K562 (cell line): ENCODE results near the gene AUNIP. TPM values are rescaled to one million over a fixed set of nuclear protein-coding genes. Genes with fewer than 3 reads are reported as not detected.

Source experiments
- BHLHE40 ChIP-seq: IDR thresholded peaks from 2 replicates; pipeline ENCODE4 v1.6.1; 2011; ENCODE audit warnings: low read length, improper control_type of control experiment
- CREBBP ChIP-seq: IDR thresholded peaks from one replicate; pipeline ENCODE4 v1.6.1; 2012; ENCODE audit warnings: low read depth, mild to moderate bottlenecking, control low read depth, inconsistent platforms, low read length
- EHMT2 ChIP-seq: fragments of 450-650 bp; IDR thresholded peaks from 2 replicates; pipeline ENCODE4 v1.6.1; 2018; ENCODE audit warnings: antibody characterized with exemption
- EP300 ChIP-seq: IDR thresholded peaks from 2 replicates; pipeline ENCODE4 v1.6.1; 2012; ENCODE audit warnings: low read length, improper control_type of control experiment
- GATA2 ChIP-seq: sonication (generic); formaldehyde crosslinking; IDR thresholded peaks from 2 replicates; pipeline ENCODE4 v1.4.0; 2020; ENCODE audit warnings: mild to moderate bottlenecking, missing genetic modification reagents
- HNRNPLL ChIP-seq: fragments of 200-400 bp; formaldehyde crosslinking; IDR thresholded peaks from 2 replicates; pipeline ENCODE4 v1.6.1; 2017; ENCODE audit warnings: low read length, low read depth, mild to moderate bottlenecking; ENCODE audit not compliant: poor library complexity, severe bottlenecking
- NEUROD1 ChIP-seq: fragments of 150-350 bp; IDR thresholded peaks from 2 replicates; pipeline ENCODE4 v1.6.1; 2014; ENCODE audit warnings: borderline replicate concordance, low read length, low read depth; ENCODE audit not compliant: partially characterized antibody
- RBM25 ChIP-seq: fragments of 200-400 bp; formaldehyde crosslinking; IDR thresholded peaks from 2 replicates; pipeline ENCODE4 v1.6.1; 2018; ENCODE audit warnings: low read length, low read depth, moderate library complexity; ENCODE audit not compliant: severe bottlenecking
- STAT6 ChIP-seq: sonication (generic); formaldehyde crosslinking; IDR thresholded peaks from 2 replicates; pipeline ENCODE4 v1.8.1; 2023; ENCODE audit warnings: mild to moderate bottlenecking, missing genetic modification reagents
- ZNF232 ChIP-seq: sonication (generic); formaldehyde crosslinking; IDR thresholded peaks from 2 replicates; pipeline ENCODE4 v1.8.0; 2022; ENCODE audit warnings: mild to moderate bottlenecking, missing genetic modification reagents
- polyA plus RNA-seq, 8 experiments: library from polyadenylated mRNA; depleted of rRNA in 4 of 8; stranded (reverse) in 5 of 8; unstranded in 3 of 8; fragments of >200 nt; fragmentation: Nextera tagmentation in 2 of 8; fragmentation: Illumina TruSeq in 1 of 8; extraction: Ambion mirVana in 2 of 8; extraction: Trizol in 1 of 8; gene quantifications; 2 replicates each; pipeline versions ENCODE4 v1.2.1 to v1.2.3, GENCODE V29; 2011 to 2014; ENCODE audit warnings: inconsistent platforms in 1 of 8, missing spikeins in 1 of 8
- total RNA-seq, 7 experiments: library from RNA; depleted of rRNA in 6 of 7; stranded (reverse); fragments of >200 nt in 6 of 7; fragmentation: Illumina TruSeq in 2 of 7; extraction: Trizol in 2 of 7; gene quantifications; 2 replicates each; pipeline versions ENCODE4 v1.2.1 to v1.2.3, GENCODE V29; 2011 to 2021; ENCODE audit warnings: low replicate concordance in 1 of 7
- TF ChIP-seq, protein P1 (sequence below): fragments of 450-650 bp; IDR thresholded peaks from 2 replicates; pipeline ENCODE4 v1.6.1; 2016; ENCODE audit warnings: mild to moderate bottlenecking, moderate library complexity
- TF ChIP-seq, protein P2 (sequence below): sonication (generic); formaldehyde crosslinking; IDR thresholded peaks from 2 replicates; pipeline ENCODE4 v1.9.0; 2022; ENCODE audit warnings: mild to moderate bottlenecking, missing genetic modification reagents

AUNIP gene
- total and polyA plus RNA-seq, 9 of the 15 experiments (the other 6 are each of a cell fraction or from before 2014, with no cell fraction given) = 12.1 to 53.8 (median 47.1) TPM

- TF ChIP-seq CREBBP (no peak), BHLHE40 (no peak), HNRNPLL (no peak), EP300 (no peak), NEUROD1 (no peak), GATA2 (no peak), EHMT2 (no peak), RBM25 (no peak), ZNF232 (CRISPR knock-in tag) (no peak), STAT6 (CRISPR knock-in tag) (0 out of 2 replicates have a peak, but pooled peaks have one; percentile 37)
- TF ChIP-seq, protein P1, sequence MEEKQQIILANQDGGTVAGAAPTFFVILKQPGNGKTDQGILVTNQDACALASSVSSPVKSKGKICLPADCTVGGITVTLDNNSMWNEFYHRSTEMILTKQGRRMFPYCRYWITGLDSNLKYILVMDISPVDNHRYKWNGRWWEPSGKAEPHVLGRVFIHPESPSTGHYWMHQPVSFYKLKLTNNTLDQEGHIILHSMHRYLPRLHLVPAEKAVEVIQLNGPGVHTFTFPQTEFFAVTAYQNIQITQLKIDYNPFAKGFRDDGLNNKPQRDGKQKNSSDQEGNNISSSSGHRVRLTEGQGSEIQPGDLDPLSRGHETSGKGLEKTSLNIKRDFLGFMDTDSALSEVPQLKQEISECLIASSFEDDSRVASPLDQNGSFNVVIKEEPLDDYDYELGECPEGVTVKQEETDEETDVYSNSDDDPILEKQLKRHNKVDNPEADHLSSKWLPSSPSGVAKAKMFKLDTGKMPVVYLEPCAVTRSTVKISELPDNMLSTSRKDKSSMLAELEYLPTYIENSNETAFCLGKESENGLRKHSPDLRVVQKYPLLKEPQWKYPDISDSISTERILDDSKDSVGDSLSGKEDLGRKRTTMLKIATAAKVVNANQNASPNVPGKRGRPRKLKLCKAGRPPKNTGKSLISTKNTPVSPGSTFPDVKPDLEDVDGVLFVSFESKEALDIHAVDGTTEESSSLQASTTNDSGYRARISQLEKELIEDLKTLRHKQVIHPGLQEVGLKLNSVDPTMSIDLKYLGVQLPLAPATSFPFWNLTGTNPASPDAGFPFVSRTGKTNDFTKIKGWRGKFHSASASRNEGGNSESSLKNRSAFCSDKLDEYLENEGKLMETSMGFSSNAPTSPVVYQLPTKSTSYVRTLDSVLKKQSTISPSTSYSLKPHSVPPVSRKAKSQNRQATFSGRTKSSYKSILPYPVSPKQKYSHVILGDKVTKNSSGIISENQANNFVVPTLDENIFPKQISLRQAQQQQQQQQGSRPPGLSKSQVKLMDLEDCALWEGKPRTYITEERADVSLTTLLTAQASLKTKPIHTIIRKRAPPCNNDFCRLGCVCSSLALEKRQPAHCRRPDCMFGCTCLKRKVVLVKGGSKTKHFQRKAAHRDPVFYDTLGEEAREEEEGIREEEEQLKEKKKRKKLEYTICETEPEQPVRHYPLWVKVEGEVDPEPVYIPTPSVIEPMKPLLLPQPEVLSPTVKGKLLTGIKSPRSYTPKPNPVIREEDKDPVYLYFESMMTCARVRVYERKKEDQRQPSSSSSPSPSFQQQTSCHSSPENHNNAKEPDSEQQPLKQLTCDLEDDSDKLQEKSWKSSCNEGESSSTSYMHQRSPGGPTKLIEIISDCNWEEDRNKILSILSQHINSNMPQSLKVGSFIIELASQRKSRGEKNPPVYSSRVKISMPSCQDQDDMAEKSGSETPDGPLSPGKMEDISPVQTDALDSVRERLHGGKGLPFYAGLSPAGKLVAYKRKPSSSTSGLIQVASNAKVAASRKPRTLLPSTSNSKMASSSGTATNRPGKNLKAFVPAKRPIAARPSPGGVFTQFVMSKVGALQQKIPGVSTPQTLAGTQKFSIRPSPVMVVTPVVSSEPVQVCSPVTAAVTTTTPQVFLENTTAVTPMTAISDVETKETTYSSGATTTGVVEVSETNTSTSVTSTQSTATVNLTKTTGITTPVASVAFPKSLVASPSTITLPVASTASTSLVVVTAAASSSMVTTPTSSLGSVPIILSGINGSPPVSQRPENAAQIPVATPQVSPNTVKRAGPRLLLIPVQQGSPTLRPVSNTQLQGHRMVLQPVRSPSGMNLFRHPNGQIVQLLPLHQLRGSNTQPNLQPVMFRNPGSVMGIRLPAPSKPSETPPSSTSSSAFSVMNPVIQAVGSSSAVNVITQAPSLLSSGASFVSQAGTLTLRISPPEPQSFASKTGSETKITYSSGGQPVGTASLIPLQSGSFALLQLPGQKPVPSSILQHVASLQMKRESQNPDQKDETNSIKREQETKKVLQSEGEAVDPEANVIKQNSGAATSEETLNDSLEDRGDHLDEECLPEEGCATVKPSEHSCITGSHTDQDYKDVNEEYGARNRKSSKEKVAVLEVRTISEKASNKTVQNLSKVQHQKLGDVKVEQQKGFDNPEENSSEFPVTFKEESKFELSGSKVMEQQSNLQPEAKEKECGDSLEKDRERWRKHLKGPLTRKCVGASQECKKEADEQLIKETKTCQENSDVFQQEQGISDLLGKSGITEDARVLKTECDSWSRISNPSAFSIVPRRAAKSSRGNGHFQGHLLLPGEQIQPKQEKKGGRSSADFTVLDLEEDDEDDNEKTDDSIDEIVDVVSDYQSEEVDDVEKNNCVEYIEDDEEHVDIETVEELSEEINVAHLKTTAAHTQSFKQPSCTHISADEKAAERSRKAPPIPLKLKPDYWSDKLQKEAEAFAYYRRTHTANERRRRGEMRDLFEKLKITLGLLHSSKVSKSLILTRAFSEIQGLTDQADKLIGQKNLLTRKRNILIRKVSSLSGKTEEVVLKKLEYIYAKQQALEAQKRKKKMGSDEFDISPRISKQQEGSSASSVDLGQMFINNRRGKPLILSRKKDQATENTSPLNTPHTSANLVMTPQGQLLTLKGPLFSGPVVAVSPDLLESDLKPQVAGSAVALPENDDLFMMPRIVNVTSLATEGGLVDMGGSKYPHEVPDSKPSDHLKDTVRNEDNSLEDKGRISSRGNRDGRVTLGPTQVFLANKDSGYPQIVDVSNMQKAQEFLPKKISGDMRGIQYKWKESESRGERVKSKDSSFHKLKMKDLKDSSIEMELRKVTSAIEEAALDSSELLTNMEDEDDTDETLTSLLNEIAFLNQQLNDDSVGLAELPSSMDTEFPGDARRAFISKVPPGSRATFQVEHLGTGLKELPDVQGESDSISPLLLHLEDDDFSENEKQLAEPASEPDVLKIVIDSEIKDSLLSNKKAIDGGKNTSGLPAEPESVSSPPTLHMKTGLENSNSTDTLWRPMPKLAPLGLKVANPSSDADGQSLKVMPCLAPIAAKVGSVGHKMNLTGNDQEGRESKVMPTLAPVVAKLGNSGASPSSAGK = no peak
- TF ChIP-seq, protein P2, sequence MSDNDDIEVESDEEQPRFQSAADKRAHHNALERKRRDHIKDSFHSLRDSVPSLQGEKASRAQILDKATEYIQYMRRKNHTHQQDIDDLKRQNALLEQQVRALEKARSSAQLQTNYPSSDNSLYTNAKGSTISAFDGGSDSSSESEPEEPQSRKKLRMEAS = no peak
These were observed 48.6 kb downstream of the AUNIP start (continued) for GRCh38 chr1:25810341-25811299.
